ENCODE data around the gene CARD19. TPM values are rescaled to one million over a fixed set of nuclear protein-coding genes. Genes with fewer than 3 reads are reported as not detected.

Gene CARD19
- total and polyA plus RNA-seq, 9 of the 15 experiments (the other 6 are each of a cell fraction or from before 2014, with no cell fraction given), result 0.90 to 34.9 (median 14.6) TPM

GRCh38 chr9:93087971-93088655 is 7.9 kb upstream of the CARD19 start:
- Histone ChIP-seq H2AFZ (ENCODE audit: low read depth, low read length) (no peak overlapping the region), H3K4me2 (ENCODE audit: insufficient read depth, low read length) (no peak overlapping the region), H3K4me3 (no peak overlapping the region), H3K4me1 (replicated peaks in 1 of 2; ENCODE audit: control insufficient read depth in 2 of 2, insufficient read depth in 2 of 2, low read length in 2 of 2) (peaks cover 2 to 12% of the 10 kb centered on the region in 2 experiments; a peak in 4 of 5 replicates), H3K79me2 (ENCODE audit: control insufficient read depth, insufficient read depth, low read length) (no peaks in the 10 kb centered on the region), H3K27me3 (ENCODE audit: control insufficient read depth in 2 of 2, insufficient read depth in 2 of 2, low read length in 2 of 2) (no peaks in the 10 kb centered on the region), H3K27ac (ENCODE audit: extremely low read depth, low read depth, low read length) (no peak overlapping the region), H3K36me3 (ENCODE audit: control insufficient read depth, insufficient read depth, low read length) (peaks cover 7% of the 10 kb centered on the region; the same call in 1 of the 3 replicates), H3K9me1 (ENCODE audit: control insufficient read depth, insufficient read depth, low read length) (no peaks in the 10 kb centered on the region), H3K9me3 (replicated peaks; ENCODE audit: control insufficient read depth, insufficient read depth, low read depth, low read length) (no peaks in the 10 kb centered on the region; the same call in 1 of the 2 replicates), H4K20me1 (replicated peaks; ENCODE audit: control insufficient read depth, insufficient read depth, low read length) (no peaks in the 10 kb centered on the region), H3K9ac (ENCODE audit: insufficient read depth in 1 of 2, low read depth in 2 of 2, low read length in 2 of 2) (no peak overlapping the region)
- FAIRE-seq (no peak), DNase-seq (ENCODE audit: extremely low read depth in 1 of 4, low spot score in 3 of 4) (no peak), ATAC-seq (no peak)
- in situ Hi-C loops (cut with MboI), result no loop called here
- TF ChIP-seq TGIF2 (CRISPR knock-in tag; IDR thresholded peaks at IDR 0.05), result no peak
- no peak for TF ChIP-seq MCM7 (IDR thresholded peaks at IDR 0.05)
- no peak for TF ChIP-seq ELF1 (tag; IDR thresholded peaks at IDR 0.05)
- TF ChIP-seq DACH1 (IDR thresholded peaks at IDR 0.05; ENCODE audit: partially characterized antibody), result no peak
- no peak for TF ChIP-seq KLF10 (CRISPR knock-in tag; IDR thresholded peaks at IDR 0.05)
- no peak for TF ChIP-seq DMBX1 (CRISPR knock-in tag; IDR thresholded peaks at IDR 0.05; ENCODE audit: borderline replicate concordance)
- TF ChIP-seq ZMIZ1 (IDR thresholded peaks at IDR 0.05; ENCODE audit: low read depth in 2 of 2, low read length in 2 of 2), result no peak
- no peak for TF ChIP-seq ZHX1 (conservative IDR thresholded peaks at IDR 0.05; ENCODE audit: low read length)
- no peak for TF ChIP-seq XRCC3 (IDR thresholded peaks at IDR 0.05)
- TF ChIP-seq FUS (optimal IDR thresholded peaks at IDR 0.05; ENCODE audit: low read depth, low read length), result no peak
- no peak for TF ChIP-seq CSDE1 (IDR thresholded peaks at IDR 0.05)
- TF ChIP-seq ZNF507 (tag; conservative IDR thresholded peaks at IDR 0.05), result no peak
- TF ChIP-seq RB1 (IDR thresholded peaks at IDR 0.05; ENCODE audit: low read depth), result no peak
- TF ChIP-seq BACH1 (tag; IDR thresholded peaks at IDR 0.05), result no peak
- TF ChIP-seq ILK (tag; IDR thresholded peaks at IDR 0.05; ENCODE audit: borderline replicate concordance, low read depth), result no peak
- no peak for TF ChIP-seq JUNB (CRISPR knock-in tag; conservative IDR thresholded peaks at IDR 0.05)
- intact Hi-C loops (cut with micrococcal nuclease), result no loop called here
- 83% methylated on average over 7 of the region's 12 CpGs for WGBS (ENCODE audit: insufficient coverage, low coverage, missing lambda C conversion rate)
- ChIA-PET POLR2A (interaction anchor here (0.8 to 1.2 kb wide), 3 partner anchors 24 to 32 kb away, joined by 3 read pairs; no protein-coding TSS in a partner anchor), CTCF (ENCODE audit: low intra/inter-chr PET ratio) (no interaction called here)
- BruUV-seq (replicated peaks), result no TSS peak

Measured in K562 (cell line).